Adipocyte (in vitro differentiated cells): Measurements from ENCODE around the gene EBI3.
"Not testable (repeated sequence)": the region's sequence is repeated elsewhere in the genome, so short reads cannot be mapped to it uniquely, and the experiment has no call there.

ENCODE experiments used
- DNase-seq: peaks from one replicate; pipeline ENCODE4 v3.0.0-alpha.2; 2015; ENCODE audit warnings: low read depth
- H3K27me3 ChIP-seq: replicated peaks from 2 replicates; pipeline ENCODE4 v1.7.0; 2013; ENCODE audit warnings: mild to moderate bottlenecking, low read length, moderate library complexity; ENCODE audit not compliant: control insufficient read depth, insufficient read depth
- H3K36me3 ChIP-seq: 2 replicates; pipeline ENCODE4 v1.7.0; 2013; ENCODE audit warnings: low read length, mild to moderate bottlenecking, moderate library complexity; ENCODE audit not compliant: control insufficient read depth, insufficient read depth, severe bottlenecking
- H3K4me1 ChIP-seq: 2 replicates; pipeline ENCODE4 v1.7.0; 2013; ENCODE audit warnings: mild to moderate bottlenecking, low read length, moderate library complexity; ENCODE audit not compliant: control insufficient read depth, insufficient read depth
- H3K4me3 ChIP-seq: 2 replicates; pipeline ENCODE4 v1.7.0; 2013; ENCODE audit warnings: mild to moderate bottlenecking, low read length, moderate library complexity
- H3K9ac ChIP-seq: 2 replicates; pipeline ENCODE4 v1.7.0; 2013; ENCODE audit warnings: mild to moderate bottlenecking, low read length, moderate library complexity
- H3K9me3 ChIP-seq: 2 replicates; pipeline ENCODE4 v1.7.0; 2013; ENCODE audit warnings: mild to moderate bottlenecking, low read length, moderate library complexity; ENCODE audit not compliant: control insufficient read depth

The EBI3 gene

DNA sequence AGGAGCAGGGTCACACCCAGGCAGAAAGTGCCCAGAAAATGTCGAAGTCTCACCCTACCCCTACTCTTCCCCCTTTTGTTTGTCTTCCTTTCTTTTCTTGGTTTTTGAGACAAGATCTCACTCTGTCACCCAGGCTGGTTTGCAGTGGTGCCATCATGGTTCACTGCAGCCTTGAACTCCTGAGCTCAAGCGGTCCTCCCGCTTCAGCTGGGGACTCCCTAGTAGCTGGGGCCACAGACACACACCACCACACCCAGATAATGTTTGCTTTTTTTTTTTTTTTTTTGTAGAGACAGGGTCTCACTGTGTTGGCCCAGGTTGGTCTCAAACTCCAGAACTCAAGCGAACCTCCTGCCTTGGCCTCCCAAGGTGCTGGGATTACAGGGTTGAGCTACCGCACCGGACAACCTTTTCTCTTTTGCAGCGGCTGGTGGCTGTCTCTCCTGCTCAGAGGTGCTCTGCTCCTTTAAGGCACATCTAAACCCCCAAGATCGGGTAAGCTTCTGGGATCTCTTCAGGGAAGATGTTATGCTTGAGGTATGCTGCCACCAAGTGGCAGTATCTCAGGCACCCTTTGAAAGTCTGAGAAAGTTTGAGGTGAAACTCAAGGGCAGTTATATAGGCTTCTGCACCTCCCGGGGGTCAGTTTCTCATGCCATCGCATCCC lies 22.4 kb upstream of the EBI3 start:
- no peak overlapping the region for H3K4me3 ChIP-seq
- H3K9me3 ChIP-seq = no peaks in the 10 kb centered on the region
- no peak for DNase-seq
- H3K36me3 ChIP-seq = no peaks in the 10 kb centered on the region
- H3K4me1 ChIP-seq = peaks cover 3% of the 10 kb centered on the region
- peaks cover 10% of the 10 kb centered on the region for H3K27me3 ChIP-seq
- no peak overlapping the region for H3K9ac ChIP-seq

DNA sequence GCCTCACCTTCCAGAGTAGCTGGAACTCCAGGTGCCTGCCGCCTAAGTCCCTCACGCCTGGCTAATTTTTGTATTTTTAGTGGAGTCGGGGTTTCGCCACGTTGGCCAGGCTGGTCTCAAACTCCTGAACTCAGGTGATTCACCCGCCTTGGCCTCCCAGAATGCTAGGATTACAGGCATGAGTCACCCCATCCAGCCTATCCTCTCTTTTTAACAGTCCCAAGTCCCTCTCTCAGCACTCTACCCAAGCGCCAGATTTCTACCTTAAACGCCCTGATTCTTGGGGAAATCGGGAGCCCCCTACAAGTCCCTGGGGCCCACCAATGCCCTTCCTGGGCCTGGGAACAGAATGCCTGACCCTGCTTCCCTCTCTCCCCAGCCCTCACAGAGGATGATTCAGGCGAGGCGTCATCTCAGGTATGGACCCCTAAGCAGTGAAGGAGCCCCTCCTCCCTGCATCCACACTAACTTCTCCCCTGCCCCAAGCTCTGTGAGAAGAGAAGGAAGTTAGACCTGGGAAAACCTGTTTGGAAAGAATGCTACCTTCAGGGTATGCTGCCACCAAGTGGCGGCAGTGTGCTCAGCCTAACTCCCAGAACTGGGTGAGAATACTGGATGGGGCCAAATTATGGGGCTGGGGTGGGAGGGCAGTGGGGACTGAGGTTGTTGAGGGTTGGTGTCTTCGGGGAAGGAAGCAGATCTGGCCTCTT lies 20.8 kb upstream of the EBI3 start:
- no peak for DNase-seq
- H3K36me3 ChIP-seq = no peaks in the 10 kb centered on the region
- no peak overlapping the region for H3K4me3 ChIP-seq
- H3K27me3 ChIP-seq = peaks cover 14% of the 10 kb centered on the region
- no peak overlapping the region for H3K9ac ChIP-seq
- no peaks in the 10 kb centered on the region for H3K9me3 ChIP-seq
- peaks cover 3% of the 10 kb centered on the region for H3K4me1 ChIP-seq

DNA sequence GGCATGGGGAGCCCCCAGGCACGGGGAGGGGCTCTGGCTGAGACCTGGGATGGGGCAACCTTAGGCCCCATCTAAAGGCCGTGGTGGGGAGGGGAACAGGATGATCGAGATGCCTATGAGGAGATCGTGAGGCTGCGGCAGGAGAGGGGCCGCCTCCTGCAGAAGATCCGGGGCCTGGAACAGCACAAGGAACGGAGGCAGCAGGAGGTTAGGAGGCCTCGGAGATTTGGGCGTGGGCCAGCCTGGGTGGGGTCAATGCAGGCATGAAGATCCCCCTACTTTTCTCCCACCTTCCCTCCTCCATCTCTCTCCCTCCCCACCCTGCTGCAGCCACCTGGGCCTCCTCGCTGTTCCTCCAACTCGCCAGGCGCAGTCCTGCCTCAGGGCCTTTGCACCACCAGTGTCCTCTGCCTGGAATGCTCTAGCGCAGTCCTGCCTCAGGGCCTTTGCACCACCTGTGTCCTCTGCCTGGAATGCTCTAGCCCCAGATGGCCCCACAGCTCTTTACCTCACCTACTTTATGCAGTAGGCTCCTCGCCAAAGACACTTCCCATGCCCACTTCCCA lies 19.1 kb upstream of the EBI3 start:
- no peak overlapping the region for H3K4me3 ChIP-seq
- no peaks in the 10 kb centered on the region for H3K9me3 ChIP-seq
- H3K4me1 ChIP-seq = peaks cover 3% of the 10 kb centered on the region
- no peak for DNase-seq
- peaks cover 18% of the 10 kb centered on the region for H3K27me3 ChIP-seq
- no peaks in the 10 kb centered on the region for H3K36me3 ChIP-seq
- H3K9ac ChIP-seq = no peak overlapping the region

DNA sequence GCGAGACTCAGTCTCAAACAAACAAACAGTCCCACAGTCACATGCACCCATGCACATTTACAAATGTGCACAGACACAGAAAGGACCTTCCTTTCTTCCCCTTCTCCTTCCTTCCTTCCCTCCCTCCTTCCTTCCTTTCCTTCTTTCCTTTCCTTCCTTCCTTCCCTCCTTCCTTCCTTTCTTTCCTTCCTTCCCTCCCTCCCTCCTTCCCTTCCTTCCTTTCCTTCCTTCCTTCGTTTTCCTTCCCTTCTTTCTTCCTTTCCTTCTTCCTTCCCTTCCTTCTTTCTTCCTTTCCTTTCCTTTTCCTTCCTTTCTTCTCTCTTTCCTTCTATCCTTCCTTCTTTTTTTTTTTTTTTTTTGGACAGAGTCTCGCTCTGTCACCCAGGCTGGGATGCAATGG lies 16.2 kb upstream of the EBI3 start:
- Histone ChIP-seq H3K9me3 (no peaks in the 10 kb centered on the region), H3K4me3 (no peak overlapping the region)

DNA sequence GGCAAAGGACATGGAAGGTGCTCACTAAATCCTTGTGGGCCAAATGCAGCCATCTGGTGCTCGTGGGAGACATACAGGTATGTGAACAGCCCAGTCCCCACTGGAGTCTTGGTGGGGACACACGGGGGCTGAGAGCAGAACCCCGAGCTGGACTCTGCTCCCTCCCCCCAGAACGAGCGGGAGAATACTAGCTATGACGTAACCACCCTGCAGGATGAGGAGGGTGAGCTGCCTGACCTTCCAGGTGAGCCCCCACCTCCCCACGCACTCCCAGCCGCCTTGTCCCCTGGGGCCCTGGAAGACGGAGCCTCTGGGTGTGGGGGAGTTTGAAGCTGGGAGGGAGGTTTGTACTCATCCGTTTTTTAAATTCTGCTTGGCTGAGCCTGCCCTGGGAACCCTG lies 13.5 kb upstream of the EBI3 start:
- Histone ChIP-seq H3K4me1 (no peaks in the 10 kb centered on the region), H3K27me3 (peaks cover 17% of the 10 kb centered on the region), H3K9me3 (no peaks in the 10 kb centered on the region), H3K9ac (no peak overlapping the region), H3K36me3 (no peaks in the 10 kb centered on the region), H3K4me3 (no peak overlapping the region)
- DNase-seq = no peak

More for the DNA sequence above, 16.2 kb upstream of the EBI3 start:
- Histone ChIP-seq H3K4me1 (no peaks in the 10 kb centered on the region), H3K27me3 (peaks cover 22% of the 10 kb centered on the region), H3K9ac (no peak overlapping the region), H3K36me3 (no peaks in the 10 kb centered on the region)
- DNase-seq = no peak

DNA sequence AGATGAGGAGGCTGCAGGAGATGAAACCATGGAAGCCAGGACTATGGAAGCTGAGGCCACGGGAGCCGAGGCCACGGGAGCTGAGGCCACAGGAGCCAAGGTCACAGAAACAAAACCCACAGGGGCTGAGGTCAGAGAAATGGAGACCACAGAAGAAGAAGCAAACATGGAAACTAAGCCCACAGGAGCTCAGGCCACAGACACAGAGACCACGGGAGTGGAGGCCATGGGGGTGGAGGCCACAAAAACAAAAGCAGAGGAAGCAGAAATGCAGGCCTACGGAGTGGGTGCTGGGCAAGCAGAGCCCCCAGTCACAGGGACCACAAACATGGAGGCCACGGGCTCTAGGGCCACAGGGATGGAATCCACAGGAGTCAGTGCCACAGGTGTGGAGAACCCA lies 12.5 kb upstream of the EBI3 start:
- no peak for DNase-seq
- H3K27me3 ChIP-seq = peaks cover 13% of the 10 kb centered on the region
- no peak overlapping the region for H3K4me3 ChIP-seq
- no peaks in the 10 kb centered on the region for H3K4me1 ChIP-seq
- no peaks in the 10 kb centered on the region for H3K9me3 ChIP-seq
- no peaks in the 10 kb centered on the region for H3K36me3 ChIP-seq
- no peak overlapping the region for H3K9ac ChIP-seq

DNA sequence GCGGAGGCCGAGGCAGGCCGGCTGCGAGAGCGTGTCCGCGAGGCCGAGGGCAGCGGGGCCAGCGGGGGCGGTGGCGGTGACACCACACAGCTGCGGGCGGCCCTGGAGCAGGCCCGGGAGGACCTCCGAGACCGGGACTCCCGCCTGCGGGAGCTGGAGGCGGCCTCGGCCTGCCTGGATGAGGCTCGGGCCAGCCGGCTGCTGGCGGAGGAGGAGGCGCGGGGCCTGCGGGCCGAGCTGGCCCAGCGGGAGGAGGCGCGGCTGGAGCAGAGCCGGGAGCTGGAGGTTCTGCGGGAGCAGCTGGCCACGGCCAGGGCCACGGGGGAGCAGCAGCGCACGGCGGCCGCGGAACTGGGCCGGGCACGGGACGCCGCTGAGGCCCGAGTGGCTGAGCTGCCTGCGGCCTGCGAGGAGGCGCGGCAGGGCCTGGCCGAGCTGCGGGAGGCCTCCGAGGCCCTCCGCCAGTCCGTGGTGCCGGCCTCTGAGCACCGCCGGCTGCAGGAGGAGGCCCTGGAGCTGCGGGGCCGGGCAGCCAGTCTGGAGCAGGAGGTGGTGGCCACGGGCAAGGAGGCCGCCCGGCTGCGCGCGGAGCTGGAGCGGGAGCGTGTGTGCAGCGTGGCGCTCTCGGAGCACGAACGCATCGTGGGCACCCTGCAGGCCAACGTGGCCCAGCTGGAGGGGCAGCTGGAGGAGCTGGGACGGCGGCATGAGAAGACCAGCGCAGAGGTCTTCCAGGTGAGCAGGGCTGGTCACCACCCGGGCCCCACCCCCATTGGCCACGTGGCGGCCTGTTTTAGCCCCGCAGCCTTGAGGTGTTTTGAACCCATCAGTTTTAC lies 11.7 kb upstream of the EBI3 start:
- Histone ChIP-seq H3K36me3 (no peaks in the 10 kb centered on the region), H3K4me3 (no peak overlapping the region), H3K27me3 (peaks cover 14% of the 10 kb centered on the region), H3K9me3 (no peaks in the 10 kb centered on the region), H3K9ac (no peak overlapping the region), H3K4me1 (no peaks in the 10 kb centered on the region)
- no peak for DNase-seq

DNA sequence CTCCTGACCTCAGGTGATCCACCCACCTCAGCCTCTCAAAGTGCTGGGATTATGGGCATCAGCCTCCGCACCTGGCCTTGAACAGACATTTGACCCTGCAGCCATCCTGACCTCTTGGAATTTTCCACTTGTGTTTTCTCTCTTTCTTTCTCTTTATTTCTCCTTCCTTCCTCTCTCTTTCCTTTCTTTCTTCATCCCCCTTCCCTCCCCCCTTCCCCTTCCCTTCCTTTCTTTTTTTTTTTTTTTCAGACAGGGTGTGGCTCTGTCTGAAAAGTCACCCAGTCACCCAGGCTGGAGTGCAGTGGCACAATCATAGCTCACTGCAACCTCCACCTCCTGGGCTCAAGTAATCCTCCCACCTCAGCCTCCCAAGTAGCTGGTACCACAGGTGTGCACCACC lies 10.8 kb upstream of the EBI3 start:
- H3K4me3 ChIP-seq, H3K36me3 ChIP-seq, H3K4me1 ChIP-seq, H3K9me3 ChIP-seq, H3K9ac ChIP-seq, DNase-seq: not testable (repeated sequence)
- H3K27me3 ChIP-seq = peaks cover 12% of the 10 kb centered on the region

DNA sequence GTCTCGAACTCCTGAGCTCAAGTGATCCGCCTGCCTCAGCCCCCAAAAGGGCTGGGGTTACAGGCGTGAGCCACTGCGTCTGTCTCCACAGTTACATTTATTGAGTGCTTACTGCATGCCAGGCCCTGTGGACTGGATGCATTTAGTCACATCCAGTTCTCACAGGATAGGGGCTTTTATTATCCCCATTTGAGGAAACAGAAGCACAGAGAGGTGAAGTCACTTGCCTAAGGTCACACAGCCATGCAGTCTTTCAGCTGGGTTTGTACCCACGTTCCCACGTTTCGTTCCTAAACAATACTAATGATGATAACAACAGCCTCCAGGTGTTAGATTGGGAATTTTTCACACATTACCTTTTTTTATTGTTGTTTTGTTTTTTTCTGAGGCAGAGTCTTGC lies 9.1 kb upstream of the EBI3 start:
- Histone ChIP-seq H3K4me1 (no peaks in the 10 kb centered on the region), H3K4me3 (no peak overlapping the region), H3K27me3 (peaks cover 11% of the 10 kb centered on the region), H3K9ac (no peak overlapping the region), H3K9me3 (no peaks in the 10 kb centered on the region), H3K36me3 (no peaks in the 10 kb centered on the region)
- DNase-seq = no peak

DNA sequence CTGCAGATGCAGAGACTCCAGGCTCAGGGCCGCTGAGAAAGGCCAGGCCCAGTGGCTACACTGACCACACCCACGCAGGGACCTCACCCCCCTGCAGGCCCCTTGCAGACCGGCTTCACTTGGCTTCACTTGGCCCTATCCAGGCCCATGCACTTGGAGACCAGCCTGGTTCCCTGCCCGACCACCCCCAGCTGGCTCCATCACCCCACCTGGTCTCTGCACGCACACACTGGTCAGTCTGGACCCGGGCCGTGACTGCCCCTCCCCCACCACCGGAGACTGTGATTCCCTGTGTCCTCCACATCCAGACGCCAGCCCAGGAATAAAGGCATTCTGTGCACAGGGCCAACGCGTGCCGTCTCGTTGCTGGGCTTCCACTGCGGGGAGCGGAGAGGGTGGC lies 4.9 kb upstream of the EBI3 start:
- DNase-seq = no peak
- no peaks in the 10 kb centered on the region for H3K36me3 ChIP-seq
- H3K27me3 ChIP-seq = peaks cover 31% of the 10 kb centered on the region
- peaks cover 3% of the 10 kb centered on the region for H3K4me1 ChIP-seq
- no peak overlapping the region for H3K4me3 ChIP-seq
- H3K9ac ChIP-seq = no peak overlapping the region
- H3K9me3 ChIP-seq = no peaks in the 10 kb centered on the region

DNA sequence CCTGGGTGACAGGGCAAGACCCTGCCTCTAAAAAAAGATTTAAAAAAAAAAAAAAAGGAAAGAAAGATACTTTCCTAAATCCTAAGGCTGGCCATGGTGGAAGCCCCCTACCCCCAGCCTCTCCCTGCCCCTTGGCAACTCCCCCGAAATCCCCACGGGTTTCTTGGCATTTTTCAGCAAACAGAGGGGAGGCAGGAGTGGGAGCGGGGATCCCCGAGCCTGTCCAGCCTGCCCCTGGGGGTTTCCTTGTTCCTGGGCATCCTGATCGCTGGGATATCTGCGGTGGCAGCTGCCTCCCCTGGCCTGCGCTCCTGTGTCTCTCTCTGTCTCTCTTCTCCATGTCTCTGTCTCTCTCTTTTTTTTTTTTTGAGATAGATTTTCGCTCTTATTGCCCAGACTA lies 3.4 kb upstream of the EBI3 start:
- H3K36me3 ChIP-seq = no peaks in the 10 kb centered on the region
- H3K4me3 ChIP-seq = no peak overlapping the region
- no peak overlapping the region for H3K9ac ChIP-seq
- H3K9me3 ChIP-seq = no peaks in the 10 kb centered on the region
- H3K27me3 ChIP-seq = peaks cover 31% of the 10 kb centered on the region
- DNase-seq = no peak
- H3K4me1 ChIP-seq = peaks cover 3% of the 10 kb centered on the region
